Neural cell (in vitro differentiated cells): ENCODE data around the gene NR2C2AP.

ENCODE experiments used
- CTCF ChIP-seq: fragments of 450-650 bp; IDR thresholded peaks from 2 replicates; pipeline ENCODE4 v1.5.1; 2014; ENCODE audit warnings: antibody characterized with exemption, mild to moderate bottlenecking, moderate library complexity; ENCODE audit not compliant: poor library complexity, severe bottlenecking
- EP300 ChIP-seq: fragments of 450-650 bp; conservative IDR thresholded peaks from 2 replicates; pipeline ENCODE4 v1.6.1; 2014; ENCODE audit warnings: antibody characterized with exemption, mild to moderate bottlenecking, moderate library complexity; ENCODE audit not compliant: poor library complexity, severe bottlenecking
- EZH2 ChIP-seq: fragments of 200-600, 300-800 bp; shearing (Covaris generic), sonication (generic); IDR thresholded peaks from 2 replicates; pipeline ENCODE4 v1.6.1; 2014; ENCODE audit warnings: antibody characterized with exemption, low read length, borderline replicate concordance, mild to moderate bottlenecking; ENCODE audit not compliant: insufficient read depth, poor library complexity, severe bottlenecking
- TAF1 ChIP-seq: IDR thresholded peaks from 2 replicates; pipeline ENCODE4 v1.6.1; 2012; ENCODE audit warnings: low read depth

DNA sequence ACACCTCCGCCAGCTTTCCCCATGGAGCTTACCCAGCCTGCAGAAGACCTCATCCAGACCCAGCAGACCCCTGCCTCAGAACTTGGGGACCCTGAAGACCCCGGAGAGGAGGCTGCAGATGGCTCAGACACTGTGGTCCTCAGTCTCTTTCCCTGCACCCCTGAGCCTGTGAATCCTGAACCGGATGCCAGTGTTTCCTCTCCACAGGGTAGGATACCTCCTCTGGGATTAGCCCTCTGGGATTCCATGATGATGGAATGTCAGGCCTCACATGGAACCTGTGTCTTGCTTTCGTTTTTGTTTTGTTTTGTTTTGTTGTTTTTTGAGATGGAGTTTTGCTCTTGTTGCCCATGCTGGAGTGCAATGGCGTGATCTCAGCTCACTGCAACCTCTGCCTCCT lies 9.3 kb downstream of the NR2C2AP start:
- TF ChIP-seq EZH2 (no peak), CTCF (no peak), EP300 (no peak), TAF1 (no peak)
